ENCODE measurements around the gene CTNNBIP1. TPM values are rescaled to one million over a fixed set of nuclear protein-coding genes. Genes with fewer than 3 reads are reported as not detected.

CTNNBIP1 gene
- total and polyA plus RNA-seq, 7 donors = 9.2 to 20.3 (median 18.2) TPM

DNA sequence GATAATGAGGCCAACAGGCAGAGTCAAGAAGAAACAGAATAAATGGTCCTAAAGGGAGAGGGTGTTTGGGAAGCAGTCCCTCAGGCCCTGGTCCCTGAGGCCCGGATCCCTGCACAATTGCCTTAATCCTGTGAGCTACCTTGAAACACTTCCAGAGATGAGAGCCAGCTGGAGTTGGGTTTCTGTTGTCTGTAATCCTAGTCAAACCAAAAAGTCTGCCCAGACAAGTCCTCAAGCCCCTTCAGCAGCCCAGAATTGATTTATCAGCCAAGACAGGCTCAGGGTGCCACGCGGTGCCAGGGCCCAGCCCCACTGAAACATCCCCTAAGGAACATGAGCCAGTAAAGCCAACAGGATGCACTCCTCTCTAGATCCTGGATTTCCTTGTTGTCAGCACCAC, 69.9 kb downstream of the CTNNBIP1 start:
- DNase-seq = peak; percentile 24
- H3K4me3 ChIP-seq = no peak overlapping the region
- H3K27me3 ChIP-seq = no peaks in the 10 kb centered on the region
- H3K36me3 ChIP-seq = no peaks in the 10 kb centered on the region
- 73 to 80% methylated on average over 3 of the region's 3 CpGs for WGBS, 2 donors
- no peaks in the 10 kb centered on the region for H3K9me3 ChIP-seq
- intact Hi-C loops (cut with DNase I) = no loop called here
- H3K4me1 ChIP-seq = peaks cover 0 to 26% (median 20%) of the 10 kb centered on the region in 4 donors
- H3K27ac ChIP-seq = no peak overlapping the region
- TF ChIP-seq, protein P1, sequence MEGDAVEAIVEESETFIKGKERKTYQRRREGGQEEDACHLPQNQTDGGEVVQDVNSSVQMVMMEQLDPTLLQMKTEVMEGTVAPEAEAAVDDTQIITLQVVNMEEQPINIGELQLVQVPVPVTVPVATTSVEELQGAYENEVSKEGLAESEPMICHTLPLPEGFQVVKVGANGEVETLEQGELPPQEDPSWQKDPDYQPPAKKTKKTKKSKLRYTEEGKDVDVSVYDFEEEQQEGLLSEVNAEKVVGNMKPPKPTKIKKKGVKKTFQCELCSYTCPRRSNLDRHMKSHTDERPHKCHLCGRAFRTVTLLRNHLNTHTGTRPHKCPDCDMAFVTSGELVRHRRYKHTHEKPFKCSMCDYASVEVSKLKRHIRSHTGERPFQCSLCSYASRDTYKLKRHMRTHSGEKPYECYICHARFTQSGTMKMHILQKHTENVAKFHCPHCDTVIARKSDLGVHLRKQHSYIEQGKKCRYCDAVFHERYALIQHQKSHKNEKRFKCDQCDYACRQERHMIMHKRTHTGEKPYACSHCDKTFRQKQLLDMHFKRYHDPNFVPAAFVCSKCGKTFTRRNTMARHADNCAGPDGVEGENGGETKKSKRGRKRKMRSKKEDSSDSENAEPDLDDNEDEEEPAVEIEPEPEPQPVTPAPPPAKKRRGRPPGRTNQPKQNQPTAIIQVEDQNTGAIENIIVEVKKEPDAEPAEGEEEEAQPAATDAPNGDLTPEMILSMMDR (IDR thresholded peaks at IDR 0.05) = no peak
- TF ChIP-seq POLR2A (IDR thresholded peaks at IDR 0.05) (no peak), EP300 (IDR thresholded peaks at IDR 0.05) (no peak), POLR2AphosphoS5 (IDR thresholded peaks at IDR 0.05) (no peak)

DNA sequence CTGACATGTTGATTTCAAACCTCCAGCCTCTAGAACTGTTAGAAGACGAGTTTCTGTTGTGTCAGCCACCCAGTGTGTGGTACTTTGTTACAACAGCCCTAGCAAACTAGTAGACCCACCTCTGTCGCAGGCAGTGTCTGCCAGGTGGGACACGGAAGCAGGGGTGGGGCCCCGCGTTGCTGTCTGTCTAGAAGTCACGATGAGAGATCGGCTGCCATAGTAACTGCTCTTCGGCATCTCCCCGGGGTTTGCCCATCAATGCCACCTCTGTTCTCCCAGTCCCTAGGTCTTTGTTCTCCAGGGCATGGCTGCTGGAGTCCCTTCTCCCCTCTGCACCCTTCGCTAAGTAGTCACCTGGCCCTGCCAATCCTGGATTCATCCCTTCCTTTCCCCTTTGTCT, 71.1 kb downstream of the CTNNBIP1 start:
- Histone ChIP-seq H3K4me3 (no peak overlapping the region), H3K27ac (no peak overlapping the region), H3K27me3 (no peaks in the 10 kb centered on the region), H3K9me3 (no peaks in the 10 kb centered on the region), H3K4me1 (peaks cover 0 to 24% (median 20%) of the 10 kb centered on the region in 4 donors), H3K36me3 (no peaks in the 10 kb centered on the region)
- WGBS, 2 donors = 44 to 88% methylated on average over 10 of the region's 10 CpGs
- TF ChIP-seq POLR2A (IDR thresholded peaks at IDR 0.05) (no peak), POLR2AphosphoS5 (IDR thresholded peaks at IDR 0.05) (no peak), EP300 (IDR thresholded peaks at IDR 0.05) (no peak)
- TF ChIP-seq, protein P1 (IDR thresholded peaks at IDR 0.05) = no peak
- intact Hi-C loops (cut with DNase I) = no loop called here
- peak; percentile 48 for DNase-seq

DNA sequence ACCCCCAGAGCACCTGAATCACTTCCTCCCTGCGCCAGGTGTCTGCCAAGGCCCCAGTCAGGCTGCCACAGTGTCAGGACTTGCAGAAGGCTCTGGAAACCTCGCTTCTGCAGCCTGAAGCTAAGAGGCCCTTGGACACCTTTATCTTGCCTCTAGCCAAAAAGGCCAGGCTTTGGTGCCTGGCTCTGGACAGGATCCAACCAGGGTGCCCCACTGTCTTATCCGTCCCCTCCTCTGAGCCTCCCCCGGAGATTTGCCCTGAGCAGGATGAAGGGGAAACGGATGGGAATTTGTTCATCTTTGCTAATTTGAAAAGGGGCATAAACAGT, 73.5 kb downstream of the CTNNBIP1 start:
- 88 to 89% methylated on average over 5 of the region's 5 CpGs for WGBS, 2 donors
- DNase-seq = peak; percentile 46
- Histone ChIP-seq H3K4me1 (peaks cover 0 to 17% (median 14%) of the 10 kb centered on the region in 4 donors), H3K4me3 (no peak overlapping the region), H3K27ac (peak overlapping the region in 3 of 4 donors; percentile 64 to 66 (median 64)), H3K9me3 (no peaks in the 10 kb centered on the region), H3K27me3 (no peaks in the 10 kb centered on the region), H3K36me3 (no peaks in the 10 kb centered on the region)
- intact Hi-C loops (cut with DNase I) = no loop called here
- TF ChIP-seq, protein P1 (IDR thresholded peaks at IDR 0.05) = no peak
- TF ChIP-seq EP300 (IDR thresholded peaks at IDR 0.05) (no peak), POLR2A (IDR thresholded peaks at IDR 0.05) (no peak), POLR2AphosphoS5 (IDR thresholded peaks at IDR 0.05) (no peak)

DNA sequence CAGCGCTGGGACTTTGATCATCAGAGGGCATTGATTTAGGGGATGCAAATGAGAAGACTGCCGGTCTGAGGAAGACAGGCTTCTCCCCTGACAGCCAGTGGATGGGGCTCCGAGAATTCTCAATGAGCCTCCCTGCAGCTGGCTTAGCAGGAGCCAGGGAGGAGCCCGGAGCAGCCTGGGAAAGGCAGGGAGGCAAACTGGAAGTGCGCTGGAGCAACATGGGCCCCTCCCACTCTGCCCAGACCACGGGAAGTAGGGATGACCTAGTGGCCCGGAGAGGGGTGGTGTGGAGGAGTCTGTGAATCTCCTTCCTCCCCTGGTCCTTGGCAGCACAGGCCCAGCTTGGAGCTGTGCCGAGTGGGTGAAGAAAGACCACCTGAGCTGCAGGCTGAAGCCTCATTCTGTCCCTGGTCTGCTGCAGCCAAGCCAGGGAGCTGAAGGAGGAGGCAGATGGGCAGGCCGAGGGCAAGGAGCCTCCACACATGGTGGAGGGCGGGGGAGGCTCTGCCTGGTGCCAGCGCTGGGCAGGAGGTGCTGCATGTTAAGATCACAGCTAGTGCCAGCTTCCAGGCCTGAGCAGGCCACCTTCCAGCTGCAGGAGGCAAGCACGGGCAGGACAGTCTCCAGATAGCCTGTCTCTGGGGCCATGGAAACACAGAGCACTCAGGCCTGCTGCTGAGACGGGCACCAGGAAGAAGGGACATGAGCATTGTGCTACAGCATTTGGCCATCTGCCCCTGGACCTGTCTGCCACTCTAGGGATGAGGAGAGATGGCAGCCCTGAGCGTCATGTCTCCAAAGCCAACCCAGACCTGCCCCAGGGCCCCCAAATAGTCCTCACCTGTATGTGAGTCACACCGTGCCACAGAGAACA, 74.1 kb downstream of the CTNNBIP1 start:
- Histone ChIP-seq H3K27me3 (no peaks in the 10 kb centered on the region), H3K27ac (peak overlapping the region; percentile 27 to 66 (median 64)), H3K9me3 (no peaks in the 10 kb centered on the region), H3K4me3 (no peak overlapping the region), H3K4me1 (peaks cover 0 to 17% (median 14%) of the 10 kb centered on the region in 4 donors), H3K36me3 (no peaks in the 10 kb centered on the region)
- intact Hi-C loops (cut with DNase I) = no loop called here
- 36 to 62% methylated on average over 15 of the region's 15 CpGs for WGBS, 2 donors
- peak; percentile 90 for DNase-seq
- TF ChIP-seq EP300 (IDR thresholded peaks at IDR 0.05) (no peak), POLR2AphosphoS5 (IDR thresholded peaks at IDR 0.05) (peak in 3 of 4 donors; percentile 12 to 25 (median 24)), POLR2A (IDR thresholded peaks at IDR 0.05) (no peak)
- TF ChIP-seq, protein P1 (IDR thresholded peaks at IDR 0.05) = no peak

Data from sigmoid colon (tissue), 7 donors.